Measurements from ENCODE around the gene PAX1. TPM values are rescaled to one million over a fixed set of nuclear protein-coding genes. Genes with fewer than 3 reads are reported as not detected.

PAX1 gene
- total RNA-seq, 4 donors from 2014 or later, result 0.19 to 2.0 TPM; not detected in 2

DNA sequence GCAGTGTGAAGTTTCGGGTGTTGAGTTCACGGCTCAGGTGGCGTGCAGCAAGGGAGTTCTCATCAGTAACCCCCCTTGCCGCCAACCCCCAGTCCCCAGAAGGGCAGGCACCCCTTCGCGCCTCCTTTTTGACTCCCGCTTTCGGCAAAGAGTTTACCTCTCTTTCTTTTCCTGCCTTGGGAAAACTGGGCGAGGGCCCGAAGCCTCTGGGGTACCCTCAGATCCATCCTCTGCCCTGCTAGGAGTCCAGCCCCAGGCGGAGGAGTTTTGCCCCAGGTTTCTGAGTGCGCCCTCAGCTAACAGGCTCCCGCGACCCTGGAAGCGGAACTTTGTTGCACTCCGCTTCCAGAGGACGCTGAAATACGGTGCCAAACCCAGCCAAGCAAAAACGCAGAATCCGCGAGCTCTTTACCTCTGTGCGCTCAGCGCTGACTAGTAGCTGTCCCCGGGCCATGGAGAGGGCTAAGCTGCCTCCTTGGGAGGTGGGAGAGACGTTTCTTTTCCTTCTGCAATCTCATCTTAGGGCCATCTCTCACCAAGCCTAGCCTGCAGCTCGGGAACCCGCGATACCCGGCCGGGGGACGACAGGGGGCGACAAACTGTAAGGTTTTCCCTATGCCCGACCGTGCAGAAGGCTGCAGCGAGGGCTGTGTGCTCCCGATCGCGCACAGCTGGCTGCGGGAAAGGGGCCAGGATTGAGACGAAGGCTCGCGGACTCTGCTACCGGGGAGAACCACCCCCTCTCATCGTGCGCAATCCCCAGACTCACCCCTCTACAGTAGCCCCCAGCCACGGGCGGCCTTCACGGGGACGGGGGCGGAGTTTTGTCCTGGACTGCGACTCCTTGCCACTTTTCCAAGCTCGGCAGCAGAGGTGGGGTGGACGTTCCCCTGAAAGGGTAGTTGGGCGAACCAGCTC is 2.7 kb upstream of the PAX1 start:
- WGBS, 2 donors, result 26 to 40% methylated on average over 1 to 23 of the region's 54 CpGs
- TF ChIP-seq, protein P1, sequence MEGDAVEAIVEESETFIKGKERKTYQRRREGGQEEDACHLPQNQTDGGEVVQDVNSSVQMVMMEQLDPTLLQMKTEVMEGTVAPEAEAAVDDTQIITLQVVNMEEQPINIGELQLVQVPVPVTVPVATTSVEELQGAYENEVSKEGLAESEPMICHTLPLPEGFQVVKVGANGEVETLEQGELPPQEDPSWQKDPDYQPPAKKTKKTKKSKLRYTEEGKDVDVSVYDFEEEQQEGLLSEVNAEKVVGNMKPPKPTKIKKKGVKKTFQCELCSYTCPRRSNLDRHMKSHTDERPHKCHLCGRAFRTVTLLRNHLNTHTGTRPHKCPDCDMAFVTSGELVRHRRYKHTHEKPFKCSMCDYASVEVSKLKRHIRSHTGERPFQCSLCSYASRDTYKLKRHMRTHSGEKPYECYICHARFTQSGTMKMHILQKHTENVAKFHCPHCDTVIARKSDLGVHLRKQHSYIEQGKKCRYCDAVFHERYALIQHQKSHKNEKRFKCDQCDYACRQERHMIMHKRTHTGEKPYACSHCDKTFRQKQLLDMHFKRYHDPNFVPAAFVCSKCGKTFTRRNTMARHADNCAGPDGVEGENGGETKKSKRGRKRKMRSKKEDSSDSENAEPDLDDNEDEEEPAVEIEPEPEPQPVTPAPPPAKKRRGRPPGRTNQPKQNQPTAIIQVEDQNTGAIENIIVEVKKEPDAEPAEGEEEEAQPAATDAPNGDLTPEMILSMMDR (IDR thresholded peaks at IDR 0.05), result peak in 4 of 6 experiments; percentile 26 to 59 (median 32)
- no peak for TF ChIP-seq POLR2A (IDR thresholded peaks at IDR 0.05)
- Histone ChIP-seq H3K36me3 (no peaks in the 10 kb centered on the region), H3K4me1 (peaks cover 5 to 34% (median 7%) of the 10 kb centered on the region in 3 donors), H3K9me3 (no peaks in the 10 kb centered on the region), H3K27ac (no peak overlapping the region), H3K27me3 (peaks cover 7 to 100% (median 24%) of the 10 kb centered on the region in 4 donors), H3K4me3 (peak overlapping the region in 3 of 4 donors; percentile 26 to 55 (median 33))
- intact Hi-C loops (cut with DNase I), result no loop called here
- DNase-seq, result no peak

DNA sequence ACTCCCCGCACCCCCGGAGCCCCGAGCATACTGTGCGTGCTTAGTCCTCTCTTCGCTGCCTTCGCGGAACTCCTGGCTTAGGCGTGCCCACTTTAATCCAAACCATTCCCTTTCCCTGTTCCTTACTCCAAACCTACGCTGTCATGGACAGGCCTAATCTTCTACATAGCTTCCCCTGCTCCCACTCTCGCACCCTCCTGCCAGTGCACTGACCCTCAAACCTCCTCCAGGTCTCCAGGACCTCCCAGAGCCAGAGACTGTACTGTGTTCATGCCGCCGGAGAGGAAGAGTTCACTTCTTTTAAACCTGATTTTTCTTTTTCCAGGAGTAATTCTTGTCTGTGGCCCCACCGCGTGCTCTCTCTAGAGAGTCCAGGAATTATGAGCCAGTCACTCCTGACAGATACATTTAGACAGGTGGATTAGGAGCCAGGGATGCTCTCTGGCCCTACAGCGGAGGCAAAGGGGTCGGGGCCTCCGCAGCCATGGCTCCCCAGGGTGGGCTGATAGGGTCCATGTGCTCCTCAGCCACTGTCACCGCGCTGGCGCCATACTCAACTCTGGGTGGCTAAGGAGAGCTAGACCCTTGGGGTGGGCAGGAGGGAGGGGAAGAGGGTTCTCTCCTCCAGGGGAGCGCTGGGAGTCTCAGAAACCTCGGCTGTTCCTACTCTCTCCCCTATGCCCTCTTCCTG is 1.6 kb upstream of the PAX1 start:
- Histone ChIP-seq H3K9me3 (no peaks in the 10 kb centered on the region), H3K4me3 (peak overlapping the region in 1 of 4 donors; percentile 26), H3K4me1 (peaks cover 5 to 34% (median 7%) of the 10 kb centered on the region in 3 donors), H3K36me3 (no peaks in the 10 kb centered on the region), H3K27ac (no peak overlapping the region), H3K27me3 (peaks cover 7 to 100% (median 26%) of the 10 kb centered on the region in 4 donors)
- intact Hi-C loops (cut with DNase I), result no loop called here
- no peak for TF ChIP-seq POLR2A (IDR thresholded peaks at IDR 0.05)
- TF ChIP-seq, protein P1 (IDR thresholded peaks at IDR 0.05), result no peak
- WGBS, 2 donors, result 22 to 45% methylated on average over 13 to 19 of the region's 22 CpGs
- DNase-seq, result no peak

DNA sequence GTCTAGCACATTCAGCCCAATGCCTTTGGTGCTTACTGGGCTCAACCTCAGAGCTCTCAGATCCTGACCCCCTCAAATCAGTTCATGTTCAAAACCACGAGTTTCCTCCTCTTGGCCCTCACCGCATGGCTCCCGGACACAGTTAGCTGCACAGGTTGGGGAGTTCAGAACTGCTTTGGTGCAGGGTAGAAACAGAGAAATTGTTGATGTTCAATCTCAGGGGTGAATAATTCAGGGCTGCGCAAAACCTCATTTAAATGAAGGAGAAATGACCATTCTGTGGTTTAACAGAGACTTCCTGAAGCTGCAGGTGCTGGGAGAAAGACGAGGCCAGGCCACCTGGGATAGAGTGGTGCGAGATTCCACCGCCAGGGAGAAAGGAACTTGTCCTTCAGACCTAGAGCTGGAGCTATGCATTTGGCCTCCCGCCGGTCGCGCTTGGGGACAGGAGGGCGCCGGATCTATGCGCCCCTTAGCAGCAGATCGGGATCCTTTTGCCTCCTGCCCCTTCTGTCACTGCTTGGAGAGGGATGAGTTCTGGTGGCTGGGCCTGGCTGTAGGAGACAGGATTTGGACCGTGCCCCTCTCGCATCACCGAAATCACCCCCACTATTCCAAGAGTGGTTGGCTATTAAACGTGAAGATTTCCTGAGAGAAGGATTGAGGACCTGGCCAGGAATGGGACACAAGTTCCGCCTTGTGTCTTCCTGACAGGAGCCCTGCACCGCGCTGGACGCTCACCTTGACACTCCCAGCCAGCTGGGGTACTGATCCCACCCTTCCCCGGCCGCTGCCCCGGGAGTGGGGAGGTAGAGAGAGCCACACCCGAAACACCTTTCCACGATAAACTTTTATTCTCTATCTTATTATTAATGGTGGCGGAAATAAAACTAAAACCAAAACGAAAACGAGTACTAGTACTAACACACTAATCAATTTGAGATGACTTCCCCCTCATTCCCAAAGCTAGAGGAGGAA is 767 bp upstream of the PAX1 start:
- no peak for DNase-seq
- Histone ChIP-seq H3K27me3 (peaks cover 7 to 100% (median 27%) of the 10 kb centered on the region in 4 donors), H3K36me3 (no peaks in the 10 kb centered on the region), H3K4me1 (peaks cover 5 to 34% (median 7%) of the 10 kb centered on the region in 3 donors), H3K27ac (no peak overlapping the region), H3K4me3 (peak overlapping the region in 2 of 4 donors; percentile 32 to 53), H3K9me3 (no peaks in the 10 kb centered on the region)
- WGBS, 2 donors, result 32 to 37% methylated on average over 18 to 20 of the region's 31 CpGs
- no peak for TF ChIP-seq POLR2A (IDR thresholded peaks at IDR 0.05)
- TF ChIP-seq, protein P1 (IDR thresholded peaks at IDR 0.05), result no peak
- intact Hi-C loops (cut with DNase I), result no loop called here

DNA sequence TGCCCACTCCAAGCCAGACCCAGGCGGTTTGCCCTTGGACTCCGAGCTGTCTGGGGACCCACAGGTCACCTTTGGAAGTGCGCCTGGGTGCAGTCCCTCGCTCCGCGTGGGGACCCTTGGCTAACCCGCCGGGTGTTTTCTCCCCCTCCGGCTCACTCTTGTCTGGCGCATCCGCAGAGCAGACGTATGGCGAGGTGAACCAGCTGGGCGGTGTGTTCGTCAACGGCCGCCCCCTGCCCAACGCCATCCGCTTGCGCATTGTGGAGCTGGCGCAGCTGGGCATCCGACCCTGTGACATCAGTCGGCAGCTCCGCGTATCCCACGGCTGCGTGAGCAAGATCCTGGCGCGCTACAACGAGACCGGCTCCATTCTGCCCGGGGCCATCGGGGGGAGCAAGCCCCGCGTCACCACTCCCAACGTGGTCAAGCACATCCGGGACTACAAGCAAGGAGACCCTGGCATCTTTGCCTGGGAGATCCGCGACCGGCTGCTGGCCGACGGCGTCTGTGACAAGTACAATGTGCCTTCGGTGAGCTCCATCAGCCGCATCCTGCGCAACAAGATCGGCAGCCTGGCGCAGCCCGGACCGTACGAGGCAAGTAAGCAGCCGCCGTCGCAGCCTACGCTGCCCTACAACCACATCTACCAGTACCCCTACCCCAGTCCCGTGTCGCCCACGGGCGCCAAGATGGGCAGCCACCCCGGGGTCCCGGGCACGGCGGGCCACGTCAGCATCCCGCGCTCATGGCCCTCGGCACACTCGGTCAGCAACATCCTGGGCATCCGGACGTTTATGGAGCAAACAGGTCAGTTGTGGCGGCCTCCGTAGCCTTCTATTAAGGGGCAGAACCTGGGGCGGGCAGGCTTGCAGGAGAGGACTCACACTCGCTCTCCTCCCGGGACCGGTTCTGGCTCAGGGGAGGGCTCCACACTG is 1.1 kb downstream of the PAX1 start:
- intact Hi-C loops (cut with DNase I), result no loop called here
- Histone ChIP-seq H3K36me3 (no peaks in the 10 kb centered on the region), H3K4me3 (peak overlapping the region in 3 of 4 donors; percentile 32 to 53 (median 35)), H3K27ac (no peak overlapping the region), H3K4me1 (peaks cover 5 to 34% (median 7%) of the 10 kb centered on the region in 3 donors), H3K9me3 (no peaks in the 10 kb centered on the region), H3K27me3 (peaks cover 7 to 100% (median 27%) of the 10 kb centered on the region in 4 donors)
- 13% methylated on average over 13 to 31 of the region's 76 CpGs for WGBS, 2 donors
- TF ChIP-seq POLR2A (IDR thresholded peaks at IDR 0.05), result no peak
- TF ChIP-seq, protein P1 (IDR thresholded peaks at IDR 0.05), result no peak
- no peak for DNase-seq

Data from esophagus squamous epithelium (tissue), 5 donors.